ENCODE data around the gene DLX6.

The DLX6 gene

DNA sequence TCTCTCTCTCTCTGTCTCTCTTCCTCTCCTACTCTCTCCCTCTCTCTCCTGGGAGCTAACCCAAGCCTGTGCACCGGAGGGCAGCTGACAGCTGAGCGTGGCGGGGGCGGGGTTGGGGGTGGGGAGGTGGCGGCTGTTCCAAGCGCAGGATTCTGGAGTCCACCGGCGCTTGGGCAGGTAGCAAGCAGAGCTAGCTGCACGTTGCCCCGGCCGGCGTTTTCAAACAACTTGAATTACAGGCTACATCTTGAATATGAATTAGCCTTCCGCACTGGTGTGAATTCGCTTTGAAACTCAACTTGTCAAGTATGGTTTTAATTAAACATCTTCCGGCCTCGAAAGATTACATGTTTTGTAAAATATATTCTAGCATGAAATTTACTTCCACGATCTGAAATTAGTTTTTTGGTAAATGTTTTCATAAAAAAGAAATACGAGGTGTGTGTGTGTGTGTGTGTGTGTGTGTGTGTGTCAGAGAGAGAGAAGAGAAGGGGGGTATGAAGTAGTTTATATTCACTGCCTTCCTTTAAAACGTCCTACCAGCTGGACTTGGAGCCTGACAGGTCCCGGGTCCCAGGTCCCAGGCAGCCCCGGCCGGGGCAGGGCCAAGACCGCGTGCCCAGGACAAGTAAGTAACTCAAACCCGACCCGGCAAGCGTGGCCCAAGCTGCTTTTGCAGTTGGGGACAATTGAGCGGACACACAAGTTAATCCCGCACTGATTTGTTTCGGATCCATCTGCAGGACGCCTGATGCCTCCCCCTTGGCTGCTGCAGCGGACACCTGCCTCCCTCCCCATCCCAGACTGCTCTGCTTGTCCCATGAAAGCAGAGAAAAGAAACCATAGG, 9.0 kb upstream of the DLX6 start:
- ATAC-seq, result no peak

DNA sequence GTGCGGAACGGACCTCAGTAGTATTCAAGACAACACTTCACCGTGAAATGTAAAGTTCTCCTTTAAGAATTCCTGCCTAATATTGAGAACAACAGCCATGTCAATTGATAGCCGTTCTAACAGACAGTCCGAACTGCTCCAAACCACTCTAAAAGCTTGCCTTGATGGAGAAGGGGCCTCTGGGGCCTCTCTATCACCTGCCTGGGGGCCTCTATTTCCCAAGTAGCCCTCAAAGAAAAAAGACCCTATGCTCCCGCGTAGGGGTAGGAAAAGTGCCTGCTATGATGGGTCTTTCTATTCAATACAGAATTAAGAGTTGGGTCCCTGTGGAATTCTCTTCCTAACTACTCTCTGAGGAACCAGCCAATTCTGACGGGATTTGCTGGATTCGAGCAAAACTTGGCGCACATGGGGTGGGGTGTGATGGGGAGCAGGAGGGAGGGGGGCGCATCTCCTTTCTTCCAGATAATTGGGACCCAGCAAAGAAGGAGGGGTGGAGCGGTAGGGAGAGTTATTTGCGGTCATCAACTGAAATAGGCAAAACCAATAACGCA, 8.3 kb upstream of the DLX6 start:
- ATAC-seq, result no peak

DNA sequence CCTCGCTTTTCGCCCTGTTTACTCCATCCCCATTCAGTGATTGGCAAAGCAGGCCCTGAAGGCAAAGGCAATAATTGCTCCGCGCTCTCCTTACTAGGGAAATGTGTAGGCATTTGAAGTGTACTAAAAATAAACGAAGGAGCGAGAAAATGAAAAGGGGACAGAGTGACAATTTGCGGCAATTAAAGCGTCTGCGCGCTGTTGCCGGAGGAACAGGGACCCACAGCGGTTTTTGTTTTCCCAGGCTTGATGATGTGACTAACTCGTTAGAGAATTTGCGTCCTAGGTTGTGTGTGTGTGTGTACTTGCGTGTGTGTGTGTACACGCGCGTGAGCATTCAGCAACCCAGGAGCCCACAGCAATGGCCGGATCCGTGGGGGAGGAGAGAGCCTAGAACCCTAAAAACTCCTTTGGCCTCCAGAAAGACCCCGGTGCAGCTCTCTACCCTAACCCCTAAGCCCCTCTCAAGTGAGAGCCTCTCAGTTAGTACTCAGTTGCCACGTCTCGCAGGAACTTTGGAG, 7.8 kb upstream of the DLX6 start:
- ATAC-seq, result no peak

- no peak for ATAC-seq
These were observed 7.0 kb upstream of the DLX6 start for GRCh38 chr7:96998333-96998732.

DNA sequence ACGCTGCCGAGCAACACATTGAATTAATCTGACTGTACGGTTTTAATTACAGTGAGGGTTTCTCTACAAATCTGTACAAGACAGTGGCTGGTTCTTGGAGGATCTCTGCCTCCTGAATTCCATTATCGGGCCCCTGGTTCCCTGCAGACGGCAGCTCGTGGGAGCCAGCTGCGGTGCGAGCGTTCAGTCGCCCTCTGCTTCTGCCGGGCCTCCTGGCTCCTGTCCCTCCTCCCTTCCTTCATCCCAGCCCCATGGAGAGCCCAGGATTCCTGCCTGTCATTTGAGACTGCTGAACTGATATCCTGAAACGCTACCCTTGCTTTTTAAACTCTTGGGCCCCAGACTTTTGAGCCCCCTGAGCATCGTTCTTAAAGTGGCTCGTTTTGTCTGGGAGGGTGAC, 6.6 kb upstream of the DLX6 start:
- no peak for ATAC-seq

DNA sequence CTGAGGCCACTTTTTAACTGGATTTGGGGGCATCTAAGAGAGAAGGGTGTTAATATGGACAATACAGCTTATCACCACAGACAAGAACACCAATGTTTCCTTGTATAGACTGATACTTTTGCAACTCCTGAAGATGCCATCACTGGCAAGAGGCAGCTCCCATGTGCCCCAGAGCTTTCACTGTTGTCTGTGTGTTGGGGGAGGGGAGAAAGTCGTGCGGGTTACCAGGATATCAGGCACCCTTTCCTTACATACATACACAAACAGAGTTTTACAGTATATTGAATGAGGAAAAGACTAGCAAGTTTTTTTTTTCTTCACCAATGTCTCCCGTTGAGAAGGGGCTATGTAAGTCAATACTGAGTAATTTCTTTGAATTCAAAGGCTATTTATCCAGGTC, 4.1 kb upstream of the DLX6 start:
- no peak for ATAC-seq

- no peak for ATAC-seq
These were observed 3.4 kb upstream of the DLX6 start for GRCh38 chr7:97001656-97002554.

- ATAC-seq, result no peak
These were observed 2.6 kb upstream of the DLX6 start for GRCh38 chr7:97002555-97003261.

GRCh38 chr7:97003262-97004246, 1.8 kb upstream of the DLX6 start:
- ATAC-seq, result no peak

DNA sequence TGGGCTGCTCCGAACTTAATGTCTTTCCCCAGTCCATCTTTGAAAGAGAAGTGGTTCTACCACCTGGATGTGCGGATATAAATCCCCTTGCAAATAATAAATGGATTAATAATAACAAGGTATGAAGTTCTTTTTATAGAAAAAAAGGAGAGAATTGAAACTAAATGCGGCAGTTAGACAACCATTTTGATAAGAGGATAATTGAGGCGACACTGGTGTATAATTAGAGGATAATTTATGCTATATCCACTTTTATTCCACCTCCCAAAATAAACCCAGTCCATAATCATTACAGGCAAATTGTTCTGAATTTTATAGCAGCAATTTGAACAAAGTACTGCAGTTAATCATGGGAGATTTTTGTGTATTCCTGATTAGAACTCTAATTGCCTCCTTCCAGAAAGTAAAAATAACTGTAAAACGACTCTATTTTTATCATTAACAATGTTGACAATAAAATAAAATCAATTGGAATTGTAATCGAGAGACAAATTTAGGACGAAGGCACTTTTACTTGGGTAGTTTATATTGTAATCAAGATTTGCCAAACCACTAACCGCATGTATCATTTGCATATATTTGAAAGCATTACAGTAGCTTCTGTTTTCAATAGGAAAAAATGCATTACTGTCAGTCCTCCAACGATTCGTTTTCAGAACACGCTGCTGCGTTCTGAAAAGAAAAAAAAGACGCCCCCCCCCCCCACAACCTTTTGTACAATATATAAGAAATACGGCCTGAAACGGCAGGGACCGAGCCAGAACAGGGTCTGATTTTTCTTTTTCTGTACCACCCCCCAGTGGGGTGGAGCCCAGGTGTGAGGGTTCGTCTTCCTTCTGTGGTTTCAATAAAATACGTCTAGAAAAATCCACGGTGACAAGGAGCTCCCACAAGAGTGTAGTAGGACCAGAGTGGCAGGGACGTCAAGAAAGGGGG, 838 bp upstream of the DLX6 start:
- ATAC-seq, result no peak

GRCh38 chr7:97006055-97006815, 882 bp downstream of the DLX6 start:
- peak; percentile 58 to 61 for ATAC-seq

DNA sequence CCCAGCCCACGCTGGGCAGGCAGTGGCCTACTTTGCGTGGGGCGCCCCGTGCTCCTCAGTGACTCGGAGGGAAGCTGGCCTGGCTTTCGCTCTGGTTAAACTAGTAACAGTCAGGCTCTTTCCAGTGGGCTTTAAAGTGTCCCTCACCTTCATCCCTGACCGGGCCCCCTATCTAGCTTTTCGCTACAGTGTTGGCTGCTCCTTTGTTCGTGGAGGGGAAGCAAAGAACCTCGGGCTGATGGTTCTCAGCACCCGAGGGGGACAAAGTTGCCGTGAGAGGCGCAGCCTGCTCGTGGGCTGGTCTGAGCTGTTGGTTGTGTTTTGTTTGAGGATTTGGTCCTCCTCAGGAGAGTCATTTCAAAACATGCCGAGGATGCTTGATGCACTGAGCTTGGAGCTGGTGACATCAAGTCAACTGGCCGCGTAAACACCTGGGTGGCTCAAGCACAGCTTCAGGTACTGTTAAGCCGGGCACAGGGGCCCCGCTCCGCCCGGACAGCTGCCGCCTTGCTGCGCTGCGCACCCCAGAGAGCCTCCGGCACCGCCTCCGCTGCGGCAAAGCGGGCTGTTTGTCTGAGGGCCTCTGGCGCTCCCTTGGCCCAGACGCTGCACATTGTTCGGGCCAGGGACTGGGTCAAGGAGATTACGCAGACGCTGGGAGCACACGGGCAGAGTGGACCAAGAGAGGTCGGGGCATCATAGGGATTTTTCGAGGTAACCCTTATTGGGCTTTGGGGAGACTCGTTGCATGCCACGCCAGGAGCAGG, 1.6 kb downstream of the DLX6 start:
- ATAC-seq, result no peak

DNA sequence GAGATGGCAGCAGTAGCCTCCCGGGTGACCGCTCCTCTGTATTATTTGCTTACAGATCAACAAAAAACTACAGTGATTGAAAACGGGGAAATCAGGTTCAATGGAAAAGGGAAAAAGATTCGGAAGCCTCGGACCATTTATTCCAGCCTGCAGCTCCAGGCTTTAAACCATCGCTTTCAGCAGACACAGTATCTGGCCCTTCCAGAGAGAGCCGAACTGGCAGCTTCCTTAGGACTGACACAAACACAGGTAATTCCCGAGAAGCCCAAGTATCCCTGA, 2.2 kb downstream of the DLX6 start:
- no peak for ATAC-seq

DNA sequence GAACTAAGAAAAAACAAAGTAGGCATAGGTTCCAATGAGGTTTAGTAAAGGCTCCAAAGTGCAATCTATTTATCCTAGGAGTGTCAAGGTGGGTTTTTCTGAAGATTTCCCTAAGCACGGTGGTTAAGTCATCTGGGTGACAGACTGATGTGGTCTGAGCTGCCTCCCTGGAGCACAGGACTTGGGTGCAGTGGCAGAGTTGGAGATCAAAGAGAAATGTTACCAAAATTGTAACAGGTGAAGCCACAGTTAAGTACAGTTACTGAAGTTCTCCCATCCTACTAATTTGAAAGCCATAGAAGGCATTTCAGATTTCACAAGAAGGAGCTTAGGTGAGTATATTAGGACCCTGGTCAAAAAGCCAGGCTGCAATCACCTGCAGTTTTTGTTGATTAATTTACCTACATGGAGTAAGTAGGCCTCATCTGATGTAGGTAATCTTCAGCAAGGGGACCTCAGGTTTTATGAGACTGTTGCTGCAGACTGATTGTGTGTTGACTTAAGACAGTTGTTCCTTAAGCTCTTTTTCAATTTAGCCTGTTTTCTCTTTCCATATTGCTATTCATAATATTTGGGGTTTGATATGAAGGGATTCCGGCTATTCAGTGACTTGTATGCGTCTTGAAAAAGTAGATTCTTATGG, 3.0 kb downstream of the DLX6 start:
- ATAC-seq, result no peak

DNA sequence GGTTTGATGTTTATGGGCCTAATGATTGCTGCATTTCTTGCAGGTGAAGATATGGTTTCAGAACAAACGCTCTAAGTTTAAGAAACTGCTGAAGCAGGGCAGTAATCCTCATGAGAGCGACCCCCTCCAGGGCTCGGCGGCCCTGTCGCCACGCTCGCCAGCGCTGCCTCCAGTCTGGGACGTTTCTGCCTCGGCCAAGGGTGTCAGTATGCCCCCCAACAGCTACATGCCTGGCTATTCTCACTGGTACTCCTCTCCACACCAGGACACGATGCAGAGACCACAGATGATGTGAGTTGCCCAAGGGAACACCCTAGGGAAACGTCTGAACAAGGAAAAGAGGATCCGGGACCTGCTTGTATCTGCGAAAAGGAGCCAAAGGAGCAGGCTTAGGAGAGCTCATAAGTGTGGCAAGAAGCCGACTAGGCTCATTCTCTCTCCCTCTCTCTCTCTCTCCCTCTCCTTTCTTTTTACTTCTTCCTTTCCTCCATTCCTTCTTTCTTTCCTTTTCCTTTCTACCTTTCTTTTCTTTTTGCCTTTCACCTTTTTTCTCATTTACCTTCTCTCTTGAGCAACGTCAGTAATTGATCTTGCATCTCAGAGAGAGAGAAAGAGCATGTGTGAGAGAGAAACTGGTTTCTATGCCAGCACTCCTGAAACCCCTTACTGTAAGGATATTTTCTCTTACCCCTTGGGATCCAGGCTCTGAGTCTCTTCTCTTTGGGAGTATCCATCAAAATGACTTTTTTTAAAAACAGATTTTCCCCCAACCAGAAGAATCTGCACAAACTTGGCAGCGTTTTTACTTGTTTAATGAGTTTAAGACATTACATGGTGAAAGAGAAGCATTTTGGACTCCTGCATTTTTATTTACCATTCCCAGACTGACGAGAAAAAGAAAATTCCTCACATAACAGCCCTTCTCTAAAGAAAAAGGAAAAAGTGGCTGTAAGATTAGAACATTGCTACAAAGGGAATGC, 4.7 kb downstream of the DLX6 start:
- no peak for ATAC-seq

DNA sequence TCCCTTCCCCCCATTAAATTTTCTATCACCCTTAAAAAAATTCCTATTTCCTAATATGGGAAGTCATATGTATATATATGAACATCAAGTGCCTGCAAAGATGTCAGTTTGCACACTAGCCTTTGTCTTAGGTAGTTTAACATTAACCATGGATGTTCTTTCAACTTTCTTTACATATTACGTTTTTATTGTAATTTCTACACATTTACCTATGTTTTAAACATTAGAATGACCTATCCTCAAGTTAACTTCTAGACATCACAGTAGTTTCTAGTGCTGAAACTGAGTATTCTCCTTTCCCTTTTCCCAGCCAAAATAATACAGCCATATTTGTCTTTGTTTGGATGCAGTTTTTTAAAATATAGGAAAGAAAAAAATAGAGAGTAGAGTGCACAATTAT, 5.8 kb downstream of the DLX6 start:
- ATAC-seq, result no peak
